ENCODE measurements around the gene HDAC2.
A peak's percentile ranks its signal among the peaks of the same experiment; 100 is the strongest.

The HDAC2 gene

GRCh38 chr6:113976806-113977205, 5.9 kb upstream of the HDAC2 start:
- no peak for DNase-seq (ENCODE audit: low spot score)
- TF ChIP-seq CTCF (IDR thresholded peaks at IDR 0.05): no peak
- no peak overlapping the region for H3K27ac ChIP-seq
- H3K4me3 ChIP-seq: no peak overlapping the region

- H3K4me3 ChIP-seq: peak overlapping the region; percentile 89
- DNase-seq (ENCODE audit: low spot score): no peak
- peak overlapping the region in 1 of 2 donors; percentile 79 for H3K27ac ChIP-seq
- no peak for TF ChIP-seq CTCF (IDR thresholded peaks at IDR 0.05)
Observed at GRCh38 chr6:113971741-113972140, 793 bp upstream of the HDAC2 start.

- no peak for TF ChIP-seq CTCF (IDR thresholded peaks at IDR 0.05)
- Histone ChIP-seq H3K27ac (peak overlapping the region; percentile 79 to 92), H3K4me3 (peak overlapping the region; percentile 89)
- peak; percentile 78 for DNase-seq (ENCODE audit: low spot score)
Observed at GRCh38 chr6:113969888-113970804, 802 bp downstream of the HDAC2 start.

- DNase-seq (ENCODE audit: low spot score): no peak
- H3K27ac ChIP-seq: no peak overlapping the region
- TF ChIP-seq CTCF (IDR thresholded peaks at IDR 0.05): no peak
- peak overlapping the region; percentile 89 for H3K4me3 ChIP-seq
Observed at GRCh38 chr6:113968472-113968871, 2.5 kb downstream of the HDAC2 start.

GRCh38 chr6:113967777-113968176, 3.2 kb downstream of the HDAC2 start:
- Histone ChIP-seq H3K4me3 (no peak overlapping the region), H3K27ac (no peak overlapping the region)
- TF ChIP-seq CTCF (IDR thresholded peaks at IDR 0.05): no peak
- DNase-seq (ENCODE audit: low spot score): no peak

- DNase-seq (ENCODE audit: low spot score): no peak
- Histone ChIP-seq H3K4me3 (no peak overlapping the region), H3K27ac (no peak overlapping the region)
- no peak for TF ChIP-seq CTCF (IDR thresholded peaks at IDR 0.05)
Observed at GRCh38 chr6:113960795-113961194, 10.2 kb downstream of the HDAC2 start.

- Histone ChIP-seq H3K4me3 (no peak overlapping the region), H3K27ac (no peak overlapping the region)
- DNase-seq (ENCODE audit: low spot score): no peak
- TF ChIP-seq CTCF (IDR thresholded peaks at IDR 0.05): no peak
Observed at GRCh38 chr6:113959235-113959634, 11.7 kb downstream of the HDAC2 start.

All from coronary artery (tissue), 2 donors.